ENCODE data around the gene CSMD2.

CSMD2 gene

GRCh38 chr1:33575324-33575879, 589.6 kb downstream of the CSMD2 start:
- H3K18ac ChIP-seq (ENCODE audit: low read depth in 1 of 2, low read length in 2 of 2), result no peak overlapping the region
- H3K79me1 ChIP-seq (replicated peaks; ENCODE audit: low read length, poor library complexity, severe bottlenecking), result no peaks in the 10 kb centered on the region
- no peak for DNase-seq
- no peak overlapping the region for H2BK15ac ChIP-seq (ENCODE audit: low read depth, poor library complexity, severe bottlenecking)
- H3K27me3 ChIP-seq (ENCODE audit: control insufficient read depth in 1 of 2, insufficient read depth in 1 of 2, low read length in 2 of 2), result no peaks in the 10 kb centered on the region
- H3K4me2 ChIP-seq (ENCODE audit: low read length, poor library complexity, severe bottlenecking), result no peak overlapping the region
- H2BK12ac ChIP-seq (ENCODE audit: low read length in 2 of 2), result no peak overlapping the region
- H3K4me1 ChIP-seq (ENCODE audit: control insufficient read depth, insufficient read depth, low read depth, low read length), result no peaks in the 10 kb centered on the region
- no peak overlapping the region for H3K14ac ChIP-seq (ENCODE audit: low read length in 2 of 2)
- H3K4me3 ChIP-seq (ENCODE audit: insufficient read depth in 1 of 2, low read depth in 1 of 2, low read length in 2 of 2), result no peak overlapping the region
- no peak overlapping the region for H3K27ac ChIP-seq (ENCODE audit: low read length, poor library complexity, severe bottlenecking)
- no peak overlapping the region for H2AFZ ChIP-seq (ENCODE audit: low read depth, low read length)
- no peak overlapping the region for H4K8ac ChIP-seq (ENCODE audit: low read length)
- H2AK5ac ChIP-seq (ENCODE audit: low read length, severe bottlenecking), result no peak overlapping the region
- peaks cover 0 to 38% of the 10 kb centered on the region in 2 experiments for H3K36me3 ChIP-seq (ENCODE audit: control insufficient read depth in 1 of 2, insufficient read depth in 2 of 2, low read depth in 1 of 2, low read length in 2 of 2)
- H3K9me3 ChIP-seq (ENCODE audit: control insufficient read depth, low read length), result no peaks in the 10 kb centered on the region
- H2BK120ac ChIP-seq (ENCODE audit: low read depth, low read length), result no peak overlapping the region
- 70% methylated on average over 7 of the region's 7 CpGs for WGBS
- no peak overlapping the region for H3K23ac ChIP-seq (ENCODE audit: low read length in 2 of 2)
- no peak overlapping the region for H2BK5ac ChIP-seq (ENCODE audit: low read depth, low read length, poor library complexity, severe bottlenecking)
- no peak overlapping the region for H4K91ac ChIP-seq (ENCODE audit: low read length)
- no peak overlapping the region for H3K9ac ChIP-seq (ENCODE audit: low read length)
- H3K4ac ChIP-seq (ENCODE audit: low read depth in 1 of 2, low read length in 2 of 2), result no peak overlapping the region

- H4K8ac ChIP-seq (ENCODE audit: low read length), result no peak overlapping the region
- no peak overlapping the region for H3K4me2 ChIP-seq (ENCODE audit: low read length, poor library complexity, severe bottlenecking)
- H4K91ac ChIP-seq (ENCODE audit: low read length), result no peak overlapping the region
- H2BK15ac ChIP-seq (ENCODE audit: low read depth, poor library complexity, severe bottlenecking), result no peak overlapping the region
- no peak overlapping the region for H3K14ac ChIP-seq (ENCODE audit: low read length in 2 of 2)
- H3K27me3 ChIP-seq (ENCODE audit: control insufficient read depth in 1 of 2, insufficient read depth in 1 of 2, low read length in 2 of 2), result no peaks in the 10 kb centered on the region
- no peak overlapping the region for H3K9ac ChIP-seq (ENCODE audit: low read length)
- no peak overlapping the region for H3K4ac ChIP-seq (ENCODE audit: low read depth in 1 of 2, low read length in 2 of 2)
- no peaks in the 10 kb centered on the region for H3K9me3 ChIP-seq (ENCODE audit: control insufficient read depth, low read length)
- H2BK5ac ChIP-seq (ENCODE audit: low read depth, low read length, poor library complexity, severe bottlenecking), result no peak overlapping the region
- H3K23ac ChIP-seq (ENCODE audit: low read length in 2 of 2), result no peak overlapping the region
- no peaks in the 10 kb centered on the region for H3K4me1 ChIP-seq (ENCODE audit: control insufficient read depth, insufficient read depth, low read depth, low read length)
- no peaks in the 10 kb centered on the region for H3K79me1 ChIP-seq (replicated peaks; ENCODE audit: low read length, poor library complexity, severe bottlenecking)
- no peak overlapping the region for H3K4me3 ChIP-seq (ENCODE audit: insufficient read depth in 1 of 2, low read depth in 1 of 2, low read length in 2 of 2)
- H2BK120ac ChIP-seq (ENCODE audit: low read depth, low read length), result no peak overlapping the region
- H3K27ac ChIP-seq (ENCODE audit: low read length, poor library complexity, severe bottlenecking), result no peak overlapping the region
- H2AK5ac ChIP-seq (ENCODE audit: low read length, severe bottlenecking), result no peak overlapping the region
- no peak overlapping the region for H2BK12ac ChIP-seq (ENCODE audit: low read length in 2 of 2)
- peaks cover 0 to 47% of the 10 kb centered on the region in 2 experiments for H3K36me3 ChIP-seq (ENCODE audit: control insufficient read depth in 1 of 2, insufficient read depth in 2 of 2, low read depth in 1 of 2, low read length in 2 of 2)
- no peak for DNase-seq
- no CpG with 5 or more reads among the region's 3 CpGs for WGBS
- no peak overlapping the region for H3K18ac ChIP-seq (ENCODE audit: low read depth in 1 of 2, low read length in 2 of 2)
- no peak overlapping the region for H2AFZ ChIP-seq (ENCODE audit: low read depth, low read length)
Measured at GRCh38 chr1:33573661-33574060, 591.4 kb downstream of the CSMD2 start.

- WGBS, result 79% methylated on average over 5 of the region's 5 CpGs
- H3K14ac ChIP-seq (ENCODE audit: low read length in 2 of 2), result no peak overlapping the region
- no peak overlapping the region for H3K4ac ChIP-seq (ENCODE audit: low read depth in 1 of 2, low read length in 2 of 2)
Measured at GRCh38 chr1:33572387-33572786, 592.6 kb downstream of the CSMD2 start.

GRCh38 chr1:33569331-33569730, 595.7 kb downstream of the CSMD2 start:
- H3K27me3 ChIP-seq (ENCODE audit: control insufficient read depth in 1 of 2, insufficient read depth in 1 of 2, low read length in 2 of 2), result no peaks in the 10 kb centered on the region
- H3K79me1 ChIP-seq (replicated peaks; ENCODE audit: low read length, poor library complexity, severe bottlenecking), result no peaks in the 10 kb centered on the region
- no peak overlapping the region for H2AK5ac ChIP-seq (ENCODE audit: low read length, severe bottlenecking)
- peaks cover 0 to 41% of the 10 kb centered on the region in 2 experiments for H3K36me3 ChIP-seq (ENCODE audit: control insufficient read depth in 1 of 2, insufficient read depth in 2 of 2, low read depth in 1 of 2, low read length in 2 of 2)
- no peak overlapping the region for H3K4me3 ChIP-seq (ENCODE audit: insufficient read depth in 1 of 2, low read depth in 1 of 2, low read length in 2 of 2)
- no peak overlapping the region for H4K91ac ChIP-seq (ENCODE audit: low read length)
- H3K9me3 ChIP-seq (ENCODE audit: control insufficient read depth, low read length), result no peaks in the 10 kb centered on the region
- no peak overlapping the region for H3K4ac ChIP-seq (ENCODE audit: low read depth in 1 of 2, low read length in 2 of 2)
- no peak overlapping the region for H3K18ac ChIP-seq (ENCODE audit: low read depth in 1 of 2, low read length in 2 of 2)
- no peak overlapping the region for H2BK15ac ChIP-seq (ENCODE audit: low read depth, poor library complexity, severe bottlenecking)
- no peak overlapping the region for H3K14ac ChIP-seq (ENCODE audit: low read length in 2 of 2)
- H2BK5ac ChIP-seq (ENCODE audit: low read depth, low read length, poor library complexity, severe bottlenecking), result no peak overlapping the region
- no peaks in the 10 kb centered on the region for H3K4me1 ChIP-seq (ENCODE audit: control insufficient read depth, insufficient read depth, low read depth, low read length)
- no peak overlapping the region for H4K8ac ChIP-seq (ENCODE audit: low read length)
- H3K27ac ChIP-seq (ENCODE audit: low read length, poor library complexity, severe bottlenecking), result no peak overlapping the region
- no peak overlapping the region for H2BK12ac ChIP-seq (ENCODE audit: low read length in 2 of 2)
- no peak overlapping the region for H3K23ac ChIP-seq (ENCODE audit: low read length in 2 of 2)
- H3K9ac ChIP-seq (ENCODE audit: low read length), result no peak overlapping the region
- no peak overlapping the region for H2AFZ ChIP-seq (ENCODE audit: low read depth, low read length)
- no peak for DNase-seq
- 87% methylated on average over 7 of the region's 7 CpGs for WGBS
- no peak overlapping the region for H3K4me2 ChIP-seq (ENCODE audit: low read length, poor library complexity, severe bottlenecking)
- no peak overlapping the region for H2BK120ac ChIP-seq (ENCODE audit: low read depth, low read length)

More at GRCh38 chr1:33572387-33572786, 592.6 kb downstream of the CSMD2 start:
- Histone ChIP-seq H3K9me3 (ENCODE audit: control insufficient read depth, low read length) (no peaks in the 10 kb centered on the region), H2BK15ac (ENCODE audit: low read depth, poor library complexity, severe bottlenecking) (no peak overlapping the region), H3K4me3 (ENCODE audit: insufficient read depth in 1 of 2, low read depth in 1 of 2, low read length in 2 of 2) (no peak overlapping the region), H3K4me2 (ENCODE audit: low read length, poor library complexity, severe bottlenecking) (no peak overlapping the region), H3K18ac (ENCODE audit: low read depth in 1 of 2, low read length in 2 of 2) (no peak overlapping the region), H3K23ac (ENCODE audit: low read length in 2 of 2) (no peak overlapping the region), H3K4me1 (ENCODE audit: control insufficient read depth, insufficient read depth, low read depth, low read length) (no peaks in the 10 kb centered on the region), H3K36me3 (ENCODE audit: control insufficient read depth in 1 of 2, insufficient read depth in 2 of 2, low read depth in 1 of 2, low read length in 2 of 2) (peaks cover 0 to 56% of the 10 kb centered on the region in 2 experiments), H3K9ac (ENCODE audit: low read length) (no peak overlapping the region), H3K27me3 (ENCODE audit: control insufficient read depth in 1 of 2, insufficient read depth in 1 of 2, low read length in 2 of 2) (no peaks in the 10 kb centered on the region), H2BK120ac (ENCODE audit: low read depth, low read length) (no peak overlapping the region), H2BK12ac (ENCODE audit: low read length in 2 of 2) (no peak overlapping the region), H4K91ac (ENCODE audit: low read length) (no peak overlapping the region), H2AFZ (ENCODE audit: low read depth, low read length) (no peak overlapping the region), H4K8ac (ENCODE audit: low read length) (no peak overlapping the region), H2BK5ac (ENCODE audit: low read depth, low read length, poor library complexity, severe bottlenecking) (no peak overlapping the region), H3K79me1 (replicated peaks; ENCODE audit: low read length, poor library complexity, severe bottlenecking) (no peaks in the 10 kb centered on the region), H2AK5ac (ENCODE audit: low read length, severe bottlenecking) (no peak overlapping the region), H3K27ac (ENCODE audit: low read length, poor library complexity, severe bottlenecking) (no peak overlapping the region)
- no peak for DNase-seq
